BLaER1 (cell line): ENCODE measurements around the gene VSIR.
A peak's percentile ranks its signal among the peaks of the same experiment; 100 is the strongest.

Experiments used
- H3K27ac ChIP-seq: shearing (Covaris generic); formaldehyde crosslinking; 2 replicates; pipeline ENCODE4 v1.8.1; 2022
- H3K27me3 ChIP-seq: shearing (Covaris generic); formaldehyde crosslinking; 2 replicates; pipeline ENCODE4 v1.8.1; 2022
- H3K36me3 ChIP-seq: shearing (Covaris generic); formaldehyde crosslinking; 2 replicates; pipeline ENCODE4 v1.8.1; 2022
- H3K4me1 ChIP-seq: shearing (Covaris generic); formaldehyde crosslinking; 2 replicates; pipeline ENCODE4 v1.8.1; 2022
- H3K4me2 ChIP-seq: shearing (Covaris generic); formaldehyde crosslinking; 2 replicates; pipeline ENCODE4 v1.8.1; 2022
- H3K4me3 ChIP-seq: shearing (Covaris generic); formaldehyde crosslinking; 2 replicates; pipeline ENCODE4 v1.8.1; 2022
- H3K9ac ChIP-seq: shearing (Covaris generic); formaldehyde crosslinking; 2 replicates; pipeline ENCODE4 v1.8.1; 2022
- H3K9me3 ChIP-seq: shearing (Covaris generic); formaldehyde crosslinking; 2 replicates; pipeline ENCODE4 v1.8.1; 2022
- H4K20me1 ChIP-seq: shearing (Covaris generic); formaldehyde crosslinking; 2 replicates; pipeline ENCODE4 v1.8.1; 2022
- Cebpa-rat ChIP-seq: shearing (Covaris generic); IDR thresholded peaks from 2 replicates; pipeline ENCODE4 v1.8.1; 2022

VSIR gene

GRCh38 chr10:71750124-71750841 lies 23.0 kb downstream of the VSIR start:
- peak; percentile 61; the same call in 1 of the 2 replicates for TF ChIP-seq Cebpa-rat
- Histone ChIP-seq H3K4me1 (peaks cover 95% of the 10 kb centered on the region), H3K4me2 (peak overlapping the region; percentile 95), H3K27me3 (no peaks in the 10 kb centered on the region; the same call in 1 of the 2 replicates), H4K20me1 (no peaks in the 10 kb centered on the region), H3K4me3 (no peak overlapping the region), H3K36me3 (no peaks in the 10 kb centered on the region), H3K27ac (peak overlapping the region; percentile 87), H3K9ac (peak overlapping the region; percentile 52; the same call in 1 of the 2 replicates), H3K9me3 (no peaks in the 10 kb centered on the region)

- no peaks in the 10 kb centered on the region for H4K20me1 ChIP-seq
- no peak for TF ChIP-seq Cebpa-rat
- H3K4me2 ChIP-seq: peak overlapping the region; percentile 95
- H3K4me1 ChIP-seq: peaks cover 92% of the 10 kb centered on the region
- H3K4me3 ChIP-seq: 0 out of 2 replicates have a peak overlapping the region, but pooled peaks have one; percentile 6
- H3K27ac ChIP-seq: peak overlapping the region; percentile 87
- H3K27me3 ChIP-seq: no peaks in the 10 kb centered on the region
- H3K9me3 ChIP-seq: no peaks in the 10 kb centered on the region
- peak overlapping the region; percentile 52 for H3K9ac ChIP-seq
- H3K36me3 ChIP-seq: no peaks in the 10 kb centered on the region
Observed at GRCh38 chr10:71749396-71749795, 23.9 kb downstream of the VSIR start.

GRCh38 chr10:71748671-71749191 lies 24.6 kb downstream of the VSIR start:
- H3K4me2 ChIP-seq: peak overlapping the region; percentile 95

GRCh38 chr10:71747551-71748523 lies 25.5 kb downstream of the VSIR start:
- Histone ChIP-seq H3K4me3 (0 out of 2 replicates have a peak overlapping the region, but pooled peaks have one; percentile 9), H3K9ac (peak overlapping the region; percentile 77)

More at GRCh38 chr10:71748671-71749191, 24.6 kb downstream of the VSIR start:
- Histone ChIP-seq H3K9ac (peak overlapping the region; percentile 77), H3K4me3 (0 out of 2 replicates have a peak overlapping the region, but pooled peaks have one; percentile 9), H3K36me3 (no peaks in the 10 kb centered on the region), H3K4me1 (peaks cover 85% of the 10 kb centered on the region), H3K27me3 (no peaks in the 10 kb centered on the region), H3K27ac (peak overlapping the region; percentile 96), H3K9me3 (no peaks in the 10 kb centered on the region), H4K20me1 (no peaks in the 10 kb centered on the region)
- no peak for TF ChIP-seq Cebpa-rat

GRCh38 chr10:71747039-71747531 lies 26.2 kb downstream of the VSIR start:
- Histone ChIP-seq H3K4me2 (peak overlapping the region; percentile 95), H3K27ac (peak overlapping the region; percentile 96), H4K20me1 (no peaks in the 10 kb centered on the region), H3K4me3 (no peak overlapping the region), H3K4me1 (peaks cover 69% of the 10 kb centered on the region), H3K9me3 (peaks cover 6% of the 10 kb centered on the region; the same call in 1 of the 2 replicates), H3K36me3 (no peaks in the 10 kb centered on the region), H3K9ac (peak overlapping the region; percentile 77; the same call in 1 of the 2 replicates), H3K27me3 (no peaks in the 10 kb centered on the region)
- TF ChIP-seq Cebpa-rat: no peak

More at GRCh38 chr10:71747551-71748523, 25.5 kb downstream of the VSIR start:
- peak overlapping the region; percentile 96 for H3K27ac ChIP-seq
- peak overlapping the region; percentile 95 for H3K4me2 ChIP-seq
- peaks cover 3% of the 10 kb centered on the region; the same call in 1 of the 2 replicates for H3K9me3 ChIP-seq
- no peaks in the 10 kb centered on the region for H4K20me1 ChIP-seq
- TF ChIP-seq Cebpa-rat: no peak
- H3K27me3 ChIP-seq: no peaks in the 10 kb centered on the region
- H3K36me3 ChIP-seq: no peaks in the 10 kb centered on the region
- H3K4me1 ChIP-seq: peaks cover 76% of the 10 kb centered on the region

GRCh38 chr10:71746344-71747037 lies 26.8 kb downstream of the VSIR start:
- Histone ChIP-seq H3K9me3 (peaks cover 6% of the 10 kb centered on the region; the same call in 1 of the 2 replicates), H3K9ac (peak overlapping the region; percentile 77; the same call in 1 of the 2 replicates), H3K27me3 (no peaks in the 10 kb centered on the region), H3K4me1 (peaks cover 66% of the 10 kb centered on the region), H4K20me1 (no peaks in the 10 kb centered on the region), H3K36me3 (no peaks in the 10 kb centered on the region), H3K4me3 (no peak overlapping the region), H3K4me2 (peak overlapping the region; percentile 95), H3K27ac (peak overlapping the region; percentile 96)
- TF ChIP-seq Cebpa-rat: no peak

- Histone ChIP-seq H3K4me1 (peaks cover 66% of the 10 kb centered on the region), H3K4me3 (no peak overlapping the region), H3K27me3 (no peaks in the 10 kb centered on the region), H3K36me3 (no peaks in the 10 kb centered on the region), H4K20me1 (no peaks in the 10 kb centered on the region), H3K9me3 (peaks cover 6% of the 10 kb centered on the region; the same call in 1 of the 2 replicates), H3K27ac (peak overlapping the region; percentile 96), H3K9ac (no peak overlapping the region), H3K4me2 (peak overlapping the region; percentile 95)
- TF ChIP-seq Cebpa-rat: no peak
Observed at GRCh38 chr10:71745664-71746250, 27.6 kb downstream of the VSIR start.

GRCh38 chr10:71744897-71745663 lies 28.2 kb downstream of the VSIR start:
- Histone ChIP-seq H3K9me3 (peaks cover 6% of the 10 kb centered on the region; the same call in 1 of the 2 replicates), H3K27ac (peak overlapping the region; percentile 96), H3K4me2 (peak overlapping the region; percentile 95), H3K27me3 (no peaks in the 10 kb centered on the region), H3K36me3 (no peaks in the 10 kb centered on the region), H3K4me3 (no peak overlapping the region), H4K20me1 (no peaks in the 10 kb centered on the region), H3K9ac (no peak overlapping the region), H3K4me1 (peaks cover 66% of the 10 kb centered on the region)
- no peak for TF ChIP-seq Cebpa-rat
